PFSK-1 (cell line): Measurements from ENCODE around the gene TRIM32.

Experiments used
- FOXP2 ChIP-seq: optimal IDR thresholded peaks from 2 replicates; pipeline ENCODE3; 2011; ENCODE audit warnings: borderline replicate concordance, control low read depth, inconsistent platforms; ENCODE audit not compliant: insufficient read depth; ENCODE audit errors: extremely low read length, extremely low read depth
- POLR2AphosphoS5 ChIP-seq: IDR thresholded peaks from 2 replicates; pipeline ENCODE4 v1.6.1; 2012; ENCODE audit warnings: low read depth, mild to moderate bottlenecking, control low read depth, low read length, moderate library complexity
- REST ChIP-seq, 2 experiments: IDR thresholded peaks; 2 replicates each; pipeline versions ENCODE4 v1.6.1 to v1.8.0; 2011 to 2012; ENCODE audit warnings: low read depth in 2 of 2, low read length in 2 of 2, control low read depth in 1 of 2, inconsistent platforms in 1 of 2, mild to moderate bottlenecking in 1 of 2, moderate library complexity in 1 of 2; ENCODE audit not compliant: insufficient read depth in 1 of 2
- SIN3A ChIP-seq: IDR thresholded peaks from 2 replicates; pipeline ENCODE4 v1.6.1; 2012; ENCODE audit warnings: mild to moderate bottlenecking, low read length, moderate library complexity, borderline replicate concordance; ENCODE audit not compliant: insufficient read depth
- TAF1 ChIP-seq: IDR thresholded peaks from 2 replicates; pipeline ENCODE4 v1.6.1; 2012; ENCODE audit warnings: low read length, control low read depth, borderline replicate concordance; ENCODE audit not compliant: insufficient read depth

Gene TRIM32

GRCh38 chr9:116656501-116656971 lies 30.6 kb upstream of the TRIM32 start:
- TF ChIP-seq REST (IDR thresholded peaks at IDR 0.05; ENCODE audit: insufficient read depth in 1 of 2, low read depth in 2 of 2, low read length in 2 of 2) (no peak), SIN3A (no peak), FOXP2 (no peak), TAF1 (no peak), POLR2AphosphoS5 (no peak)

- TF ChIP-seq POLR2AphosphoS5 (no peak), TAF1 (no peak), FOXP2 (no peak)
These were observed 30.1 kb upstream of the TRIM32 start for GRCh38 chr9:116656977-116657376.

GRCh38 chr9:116658265-116658664 lies 28.8 kb upstream of the TRIM32 start:
- TF ChIP-seq TAF1: no peak
- TF ChIP-seq FOXP2: no peak
- TF ChIP-seq POLR2AphosphoS5: no peak
- TF ChIP-seq SIN3A: no peak
- TF ChIP-seq REST (IDR thresholded peaks at IDR 0.05; ENCODE audit: insufficient read depth in 1 of 2, low read depth in 2 of 2, low read length in 2 of 2): no peak

- TF ChIP-seq POLR2AphosphoS5 (no peak), FOXP2 (no peak), REST (IDR thresholded peaks at IDR 0.05; ENCODE audit: insufficient read depth in 1 of 2, low read depth in 2 of 2, low read length in 2 of 2) (no peak), TAF1 (no peak), SIN3A (no peak)
These were observed 25.8 kb upstream of the TRIM32 start for GRCh38 chr9:116661037-116661954.

GRCh38 chr9:116662646-116663310 lies 24.3 kb upstream of the TRIM32 start:
- TF ChIP-seq REST (IDR thresholded peaks at IDR 0.05; ENCODE audit: insufficient read depth in 1 of 2, low read depth in 2 of 2, low read length in 2 of 2) (no peak), TAF1 (no peak), SIN3A (no peak), POLR2AphosphoS5 (no peak), FOXP2 (no peak)
